ENCODE results near the gene CTNNA1. TPM values are rescaled to one million over a fixed set of nuclear protein-coding genes. Genes with fewer than 3 reads are reported as not detected.

The CTNNA1 gene
- polyA plus RNA-seq, 3 donors = 56.6 to 84.5 (median 66.2) TPM

- H3K79me2 ChIP-seq (ENCODE audit: insufficient read depth, low read length) = no peaks in the 10 kb centered on the region
- no peak overlapping the region for H3K27ac ChIP-seq (ENCODE audit: low read depth in 1 of 2, low read length in 2 of 2)
- WGBS (ENCODE audit: insufficient coverage) = 94% methylated on average over 3 of the region's 5 CpGs
- H2AFZ ChIP-seq (ENCODE audit: insufficient read depth, low read depth, low read length, poor library complexity, severe bottlenecking) = no peak overlapping the region
- Mint-ChIP-seq H3K4me1 (peaks cover 2% of the 10 kb centered on the region), H3K4me3 (no peak overlapping the region), H3K27me3 (ENCODE audit: low read depth in 3 of 3) (no peaks in the 10 kb centered on the region), H3K36me3 (peaks cover 8 to 20% of the 10 kb centered on the region in 2 donors), H3K27ac (no peak overlapping the region), H3K9me3 (peaks cover 0 to 4% (median 2%) of the 10 kb centered on the region in 7 donors)
- H4K20me1 ChIP-seq (ENCODE audit: insufficient read depth, low read length) = no peaks in the 10 kb centered on the region
- no peaks in the 10 kb centered on the region for H3K27me3 ChIP-seq (ENCODE audit: control insufficient read depth in 2 of 2, insufficient read depth in 2 of 2, low read length in 2 of 2)
- H3K9me3 ChIP-seq (replicated peaks in 1 of 2; ENCODE audit: control insufficient read depth in 1 of 2, insufficient read depth in 1 of 2, low read length in 2 of 2) = no peaks in the 10 kb centered on the region
- H3K4me3 ChIP-seq (replicated peaks in 1 of 3; ENCODE audit: low read depth in 2 of 3, low read length in 3 of 3) = no peak overlapping the region
- H3K4me2 ChIP-seq (replicated peaks; ENCODE audit: extremely low read depth, low read length, poor library complexity, severe bottlenecking) = no peak overlapping the region
- no peak overlapping the region for H3K9ac ChIP-seq (ENCODE audit: insufficient read depth, low read length, poor library complexity, severe bottlenecking)
- no peak for DNase-seq
- no peaks in the 10 kb centered on the region for H3K4me1 ChIP-seq (ENCODE audit: control insufficient read depth in 1 of 2, insufficient read depth in 2 of 2, low read length in 2 of 2)
- no peak for TF ChIP-seq CTCF (IDR thresholded peaks at IDR 0.05)
- H3K36me3 ChIP-seq (replicated peaks in 1 of 2; ENCODE audit: control insufficient read depth in 1 of 2, insufficient read depth in 2 of 2, low read length in 2 of 2) = no peaks in the 10 kb centered on the region
- intact Hi-C loops (cut with micrococcal nuclease) = no loop called here
These were observed 216.2 kb downstream of the CTNNA1 start for GRCh38 chr5:138969323-138970002.

- H3K27ac Mint-ChIP-seq = no peak overlapping the region
- DNase-seq = no peak
- intact Hi-C loops (cut with micrococcal nuclease) = no loop called here
- no peaks in the 10 kb centered on the region for H3K27me3 ChIP-seq (ENCODE audit: control insufficient read depth in 2 of 2, insufficient read depth in 2 of 2, low read length in 2 of 2)
- no peaks in the 10 kb centered on the region for H3K27me3 Mint-ChIP-seq (ENCODE audit: low read depth in 3 of 3)
- H3K4me1 Mint-ChIP-seq = peaks cover 2% of the 10 kb centered on the region
- TF ChIP-seq CTCF (IDR thresholded peaks at IDR 0.05) = no peak
- H2AFZ ChIP-seq (ENCODE audit: insufficient read depth, low read depth, low read length, poor library complexity, severe bottlenecking) = no peak overlapping the region
- H3K4me3 Mint-ChIP-seq = no peak overlapping the region
- no peak overlapping the region for H3K9ac ChIP-seq (ENCODE audit: insufficient read depth, low read length, poor library complexity, severe bottlenecking)
- peaks cover 0 to 4% (median 2%) of the 10 kb centered on the region in 7 donors for H3K9me3 Mint-ChIP-seq
- H3K4me2 ChIP-seq (replicated peaks; ENCODE audit: extremely low read depth, low read length, poor library complexity, severe bottlenecking) = no peak overlapping the region
- no peaks in the 10 kb centered on the region for H4K20me1 ChIP-seq (ENCODE audit: insufficient read depth, low read length)
- no peak overlapping the region for H3K4me3 ChIP-seq (replicated peaks in 1 of 3; ENCODE audit: low read depth in 2 of 3, low read length in 3 of 3)
- no peaks in the 10 kb centered on the region for H3K4me1 ChIP-seq (ENCODE audit: control insufficient read depth in 1 of 2, insufficient read depth in 2 of 2, low read length in 2 of 2)
- WGBS (ENCODE audit: insufficient coverage) = 91% methylated on average over 1 of the region's 1 CpG
- H3K36me3 ChIP-seq (replicated peaks in 1 of 2; ENCODE audit: control insufficient read depth in 1 of 2, insufficient read depth in 2 of 2, low read length in 2 of 2) = no peaks in the 10 kb centered on the region
- H3K27ac ChIP-seq (ENCODE audit: low read depth in 1 of 2, low read length in 2 of 2) = no peak overlapping the region
- H3K36me3 Mint-ChIP-seq = peaks cover 11 to 20% of the 10 kb centered on the region in 2 donors
- H3K79me2 ChIP-seq (ENCODE audit: insufficient read depth, low read length) = no peaks in the 10 kb centered on the region
- H3K9me3 ChIP-seq (replicated peaks in 1 of 2; ENCODE audit: control insufficient read depth in 1 of 2, insufficient read depth in 1 of 2, low read length in 2 of 2) = no peaks in the 10 kb centered on the region
These were observed 219.0 kb downstream of the CTNNA1 start for GRCh38 chr5:138972230-138972629.

Data from CD14-positive monocyte (primary cell).